HG03469 (cell line): ENCODE data around the gene LUZP4.
A peak's percentile ranks its signal among the peaks of the same experiment; 100 is the strongest.
"Not testable (repeated sequence)": the region's sequence is repeated elsewhere in the genome, so short reads cannot be mapped to it uniquely, and the experiment has no call there.

Experiments
- ATAC-seq: cut with Tn5 transposase; IDR thresholded peaks from one replicate; pipeline ENCODE4 v1.9.1; 2021; ENCODE audit warnings: mild to moderate bottlenecking, moderate library complexity, moderate number of reproducible peaks; ENCODE audit not compliant: unreplicated experiment

LUZP4 gene

GRCh38 chrX:115289465-115289864, at the start of gene LUZP4:
LUZP4 (plus strand) TSS chrX:115289715; CDS start chrX:115289760, 45 bp downstream.
- no peak for ATAC-seq

- ATAC-seq, result peak; percentile 56
These were observed 37.9 kb upstream of the LUZP4 start for GRCh38 chrX:115251458-115252233.

GRCh38 chrX:115255003-115255402, 34.5 kb upstream of the LUZP4 start:
- no peak for ATAC-seq

GRCh38 chrX:115257711-115258110, 31.8 kb upstream of the LUZP4 start:
- no peak for ATAC-seq

GRCh38 chrX:115259238-115259875, 30.2 kb upstream of the LUZP4 start:
- ATAC-seq, result no peak

- ATAC-seq, result no peak
These were observed 29.2 kb upstream of the LUZP4 start for GRCh38 chrX:115260330-115260729.

- ATAC-seq, result no peak
These were observed 28.4 kb upstream of the LUZP4 start for GRCh38 chrX:115261148-115261547.

GRCh38 chrX:115264009-115264408, 25.5 kb upstream of the LUZP4 start:
- ATAC-seq, result no peak

- ATAC-seq, result no peak
These were observed 23.2 kb upstream of the LUZP4 start for GRCh38 chrX:115266300-115266699.

- ATAC-seq, result no peak
These were observed 21.1 kb upstream of the LUZP4 start for GRCh38 chrX:115268421-115268820.

- ATAC-seq, result no peak
These were observed 20.3 kb upstream of the LUZP4 start for GRCh38 chrX:115269051-115269683.

GRCh38 chrX:115284877-115285276, 4.6 kb upstream of the LUZP4 start:
- ATAC-seq, result no peak

- ATAC-seq, result no peak
These were observed 7.7 kb downstream of the LUZP4 start for GRCh38 chrX:115297189-115297588.

- ATAC-seq, result no peak
These were observed 21.6 kb downstream of the LUZP4 start for GRCh38 chrX:115311139-115311538.

GRCh38 chrX:115311601-115312001, 22.1 kb downstream of the LUZP4 start:
- ATAC-seq, result no peak

GRCh38 chrX:115318139-115318538, 28.6 kb downstream of the LUZP4 start:
- no peak for ATAC-seq

- ATAC-seq, result no peak
These were observed 32.9 kb downstream of the LUZP4 start for GRCh38 chrX:115322375-115322774.

GRCh38 chrX:115324194-115324593, 34.7 kb downstream of the LUZP4 start:
- no peak for ATAC-seq

- not testable (repeated sequence) for ATAC-seq
These were observed 39.8 kb downstream of the LUZP4 start for GRCh38 chrX:115329282-115329681.

- no peak for ATAC-seq
These were observed 41.1 kb downstream of the LUZP4 start for GRCh38 chrX:115330498-115331168.

- ATAC-seq, result no peak
These were observed 43.3 kb downstream of the LUZP4 start for GRCh38 chrX:115332832-115333231.
